NCI-H1417 treated with DMSO at 0.1 percent for 48 hours (cell line): Measurements from ENCODE around the gene SULF2.

Experiments
- DNase-seq: peaks from one replicate; lab custom pipeline; 2025; lab: John Stamatoyannopoulos, UW

Gene SULF2

GRCh38 chr20:47708953-47709833, 76.1 kb downstream of the SULF2 start:
- no peak for DNase-seq

- DNase-seq: no peak
Observed at GRCh38 chr20:47708140-47708807, 77.0 kb downstream of the SULF2 start.

- no peak for DNase-seq
Observed at GRCh38 chr20:47706345-47706744, 78.9 kb downstream of the SULF2 start.

GRCh38 chr20:47705497-47705856, 79.8 kb downstream of the SULF2 start:
- DNase-seq: no peak

GRCh38 chr20:47704746-47705496, 80.4 kb downstream of the SULF2 start:
- no peak for DNase-seq

GRCh38 chr20:47703748-47704147, 81.5 kb downstream of the SULF2 start:
- DNase-seq: no peak

- no peak for DNase-seq
Observed at GRCh38 chr20:47701612-47702011, 83.7 kb downstream of the SULF2 start.

- no peak for DNase-seq
Observed at GRCh38 chr20:47700327-47700726, 85.0 kb downstream of the SULF2 start.

- DNase-seq: no peak
Observed at GRCh38 chr20:47699818-47700217, 85.5 kb downstream of the SULF2 start.

- no peak for DNase-seq
Observed at GRCh38 chr20:47698142-47698541, 87.1 kb downstream of the SULF2 start.

- DNase-seq: no peak
Observed at GRCh38 chr20:47696856-47697255, 88.4 kb downstream of the SULF2 start.

- DNase-seq: no peak
Observed at GRCh38 chr20:47694021-47694818, 91.1 kb downstream of the SULF2 start.

GRCh38 chr20:47691625-47692024, 93.7 kb downstream of the SULF2 start:
- no peak for DNase-seq

GRCh38 chr20:47689731-47690130, 95.5 kb downstream of the SULF2 start:
- DNase-seq: no peak

- DNase-seq: no peak
Observed at GRCh38 chr20:47688385-47689381, 96.6 kb downstream of the SULF2 start.

GRCh38 chr20:47687095-47687987, 97.9 kb downstream of the SULF2 start:
- DNase-seq: no peak

- DNase-seq: no peak
Observed at GRCh38 chr20:47686545-47686944, 98.7 kb downstream of the SULF2 start.

GRCh38 chr20:47684306-47685080, 100.8 kb downstream of the SULF2 start:
- no peak for DNase-seq

- no peak for DNase-seq
Observed at GRCh38 chr20:47682916-47683315, 102.4 kb downstream of the SULF2 start.
